Glomerular visceral epithelial cell (primary cell): Measurements from ENCODE around the gene ETV5.
A peak's percentile ranks its signal among the peaks of the same experiment; 100 is the strongest.
"Not testable (repeated sequence)": the region's sequence is repeated elsewhere in the genome, so short reads cannot be mapped to it uniquely, and the experiment has no call there.

Experiments used
- DNase-seq: peaks from one replicate; pipeline ENCODE4 v3.0.0-alpha.2; 2016; ENCODE audit errors: extremely low spot score

The ETV5 gene

GRCh38 chr3:186022931-186023330 is 86.0 kb downstream of the ETV5 start:
- no peak for DNase-seq

GRCh38 chr3:186021673-186022362 is 87.1 kb downstream of the ETV5 start:
- peak; percentile 70 for DNase-seq

GRCh38 chr3:186021250-186021649 is 87.6 kb downstream of the ETV5 start:
- not testable (repeated sequence) for DNase-seq

- not testable (repeated sequence) for DNase-seq
These were observed 89.6 kb downstream of the ETV5 start for GRCh38 chr3:186019288-186019687.

- no peak for DNase-seq
These were observed 94.0 kb downstream of the ETV5 start for GRCh38 chr3:186014866-186015265.

GRCh38 chr3:186013312-186013711 is 95.6 kb downstream of the ETV5 start:
- DNase-seq = no peak

GRCh38 chr3:186012137-186012536 is 96.8 kb downstream of the ETV5 start:
- no peak for DNase-seq

GRCh38 chr3:186004671-186005070 is 104.2 kb downstream of the ETV5 start:
- no peak for DNase-seq

GRCh38 chr3:186004209-186004608 is 104.7 kb downstream of the ETV5 start:
- no peak for DNase-seq

GRCh38 chr3:186003610-186004009 is 105.3 kb downstream of the ETV5 start:
- DNase-seq = no peak

- peak; percentile 3 for DNase-seq
These were observed 105.9 kb downstream of the ETV5 start for GRCh38 chr3:186002884-186003472.

GRCh38 chr3:186001842-186002241 is 107.0 kb downstream of the ETV5 start:
- no peak for DNase-seq

GRCh38 chr3:185999221-185999620 is 109.7 kb downstream of the ETV5 start:
- no peak for DNase-seq

- DNase-seq = no peak
These were observed 110.8 kb downstream of the ETV5 start for GRCh38 chr3:185998136-185998535.

GRCh38 chr3:185997130-185997529 is 111.8 kb downstream of the ETV5 start:
- DNase-seq = no peak
